CD4-positive, CD25-positive, alpha-beta regulatory T cell (primary cell): ENCODE measurements around the gene DCTN1. TPM values are rescaled to one million over a fixed set of nuclear protein-coding genes. Genes with fewer than 3 reads are reported as not detected.

Experiments
- ATAC-seq, 2 donors: fragments of 150-1000 bp; cut with Tn5 transposase; one replicate each; pipeline ENCODE4 v1.10.0; 2021; ENCODE audit warnings: low read depth in 2 of 2, moderate number of reproducible peaks in 2 of 2, moderate library complexity in 1 of 2
- DNase-seq, 3 donors: peaks; one replicate each; pipeline versions ENCODE4 v3.0.0 to v3.0.0-alpha.2; 2012 to 2022; ENCODE audit warnings: mixed read lengths in 1 of 3
- H3K27ac ChIP-seq: one replicate; pipeline ENCODE4 v1.7.0; 2013; ENCODE audit warnings: mild to moderate bottlenecking, low read length; ENCODE audit not compliant: insufficient read depth, poor library complexity, severe bottlenecking
- H3K27me3 ChIP-seq: one replicate; pipeline ENCODE4 v1.7.0; 2013; ENCODE audit warnings: low read length; ENCODE audit not compliant: control insufficient read depth, insufficient read depth
- H3K36me3 ChIP-seq: one replicate; pipeline ENCODE4 v1.7.0; 2013; ENCODE audit warnings: mild to moderate bottlenecking, low read length, moderate library complexity; ENCODE audit not compliant: control insufficient read depth, insufficient read depth
- H3K4me1 ChIP-seq: 2 replicates; pipeline ENCODE4 v1.7.0; 2013; ENCODE audit warnings: mild to moderate bottlenecking, low read length; ENCODE audit not compliant: insufficient read depth, control insufficient read depth, poor library complexity, severe bottlenecking
- H3K4me3 ChIP-seq: one replicate; pipeline ENCODE4 v1.7.0; 2013; ENCODE audit warnings: low read depth, mild to moderate bottlenecking, low read length, moderate library complexity
- H3K9me3 ChIP-seq, 2 experiments: 1 replicate in 1 of 2; 2 replicates in 1 of 2; pipeline ENCODE4 v1.7.0; 2013; ENCODE audit warnings: low read length in 2 of 2, mild to moderate bottlenecking in 1 of 2, moderate library complexity in 1 of 2; ENCODE audit not compliant: control insufficient read depth in 2 of 2
- H3K27ac Mint-ChIP-seq, 3 donors: one replicate each; pipeline ENCODE4 v1.8.0; 2020 to 2022; ENCODE audit warnings: mild to moderate bottlenecking in 3 of 3, mixed read lengths in 3 of 3, moderate library complexity in 2 of 3
- H3K27me3 Mint-ChIP-seq: one replicate; pipeline ENCODE4 v1.8.0; 2022; ENCODE audit warnings: mild to moderate bottlenecking, mixed read lengths
- H3K36me3 Mint-ChIP-seq: one replicate; pipeline ENCODE4 v1.8.0; 2020; ENCODE audit warnings: mixed read lengths
- H3K4me1 Mint-ChIP-seq, 4 donors: one replicate each; pipeline ENCODE4 v1.8.0; 2020 to 2022; ENCODE audit warnings: mixed read lengths in 4 of 4, mild to moderate bottlenecking in 1 of 4
- H3K4me3 Mint-ChIP-seq, 4 donors: one replicate each; pipeline ENCODE4 v1.8.0; 2020 to 2022; ENCODE audit warnings: mild to moderate bottlenecking in 4 of 4, mixed read lengths in 4 of 4, moderate library complexity in 3 of 4
- H3K9me3 Mint-ChIP-seq, 7 donors: one replicate each; pipeline ENCODE4 v1.8.0; 2020 to 2022; ENCODE audit warnings: mixed read lengths in 7 of 7, mild to moderate bottlenecking in 3 of 7, moderate library complexity in 2 of 7
- polyA plus RNA-seq, 4 donors: library from polyadenylated mRNA; unstranded; fragments of 300-500 nt; fragmentation: Illumina TruSeq; gene quantifications; one replicate each; pipeline ENCODE4 v1.2.3, GENCODE V29; 2021
- total RNA-seq: library from RNA; stranded (reverse); gene quantifications from one replicate; pipeline ENCODE4 v1.2.3, GENCODE V29; 2022

Gene DCTN1
- total and polyA plus RNA-seq, 5 donors from 2014 or later = 42.9 to 83.5 (median 48.0) TPM

DNA sequence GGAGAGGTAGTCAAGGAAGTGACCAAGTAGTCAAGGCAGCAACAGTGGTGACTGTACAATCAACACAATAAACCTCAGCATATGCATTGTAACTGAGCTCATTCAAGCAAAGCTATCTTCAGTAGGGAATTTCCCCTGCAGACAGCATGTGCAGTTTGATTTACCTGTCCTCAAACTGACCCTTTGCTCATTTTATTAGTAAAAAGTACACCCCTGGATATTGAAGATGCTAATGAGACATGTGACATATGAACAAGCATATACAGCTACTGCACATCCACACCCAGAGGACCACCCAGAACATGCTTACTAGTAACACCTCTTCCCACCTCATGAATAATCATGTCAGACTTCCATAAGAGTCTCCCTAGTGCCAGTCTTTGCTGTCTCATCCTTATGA lies 25.9 kb upstream of the DCTN1 start:
- no peak overlapping the region for H3K4me3 ChIP-seq
- peaks cover 13% of the 10 kb centered on the region for H3K27me3 ChIP-seq
- H3K27ac ChIP-seq = no peak overlapping the region
- Mint-ChIP-seq H3K4me1 (no peaks in the 10 kb centered on the region), H3K36me3 (no peaks in the 10 kb centered on the region), H3K4me3 (no peak overlapping the region), H3K27me3 (peaks cover 23% of the 10 kb centered on the region), H3K27ac (no peak overlapping the region), H3K9me3 (no peaks in the 10 kb centered on the region)
- no peaks in the 10 kb centered on the region for H3K9me3 ChIP-seq
- H3K36me3 ChIP-seq = no peaks in the 10 kb centered on the region
- DNase-seq (no peak), ATAC-seq (no peak)
- no peaks in the 10 kb centered on the region for H3K4me1 ChIP-seq

DNA sequence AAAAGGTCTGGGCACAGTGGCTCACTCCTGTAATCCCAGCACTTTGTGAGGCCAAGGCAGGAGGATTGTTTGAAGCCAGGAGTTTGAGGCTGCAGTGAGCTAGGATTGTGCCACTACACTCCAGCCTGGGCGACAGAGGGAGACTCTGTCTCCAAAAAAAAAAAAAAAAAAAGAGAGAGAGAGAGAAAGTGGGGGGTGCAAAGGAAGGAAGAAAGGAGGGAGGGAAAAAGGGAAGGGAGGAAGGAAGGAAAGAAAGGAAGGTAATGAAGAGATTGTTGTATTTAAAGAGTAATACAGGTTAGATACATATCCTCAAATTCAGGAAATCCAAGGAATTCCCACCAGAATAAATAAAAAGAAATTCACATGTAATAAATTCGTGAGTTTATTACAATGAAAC lies 21.8 kb upstream of the DCTN1 start:
- no peak overlapping the region for H3K4me3 Mint-ChIP-seq
- Histone ChIP-seq H3K27ac (no peak overlapping the region), H3K9me3 (no peaks in the 10 kb centered on the region), H3K36me3 (no peaks in the 10 kb centered on the region), H3K27me3 (peaks cover 4% of the 10 kb centered on the region), H3K4me3 (no peak overlapping the region), H3K4me1 (no peaks in the 10 kb centered on the region)
- no peaks in the 10 kb centered on the region for H3K36me3 Mint-ChIP-seq
- no peak for ATAC-seq
- H3K27ac Mint-ChIP-seq = no peak overlapping the region
- H3K9me3 Mint-ChIP-seq = no peaks in the 10 kb centered on the region
- peaks cover 30% of the 10 kb centered on the region for H3K27me3 Mint-ChIP-seq
- no peak for DNase-seq
- peaks cover 0 to 7% (median 4%) of the 10 kb centered on the region in 4 donors for H3K4me1 Mint-ChIP-seq

GRCh38 chr2:74399785-74400184 lies 19.7 kb upstream of the DCTN1 start:
- Histone ChIP-seq H3K4me3 (no peak overlapping the region), H3K36me3 (no peaks in the 10 kb centered on the region), H3K4me1 (no peaks in the 10 kb centered on the region), H3K27ac (no peak overlapping the region), H3K9me3 (no peaks in the 10 kb centered on the region), H3K27me3 (no peaks in the 10 kb centered on the region)
- DNase-seq = peak in 2 of 3 donors; percentile 44 to 75
- peak in 1 of 2 donors; percentile 65 for ATAC-seq
- no peak overlapping the region for H3K27ac Mint-ChIP-seq
- H3K36me3 Mint-ChIP-seq = no peaks in the 10 kb centered on the region
- H3K9me3 Mint-ChIP-seq = no peaks in the 10 kb centered on the region
- peak overlapping the region in 1 of 4 donors; percentile 32 for H3K4me3 Mint-ChIP-seq
- H3K27me3 Mint-ChIP-seq = peaks cover 24% of the 10 kb centered on the region
- H3K4me1 Mint-ChIP-seq = peaks cover 0 to 7% (median 4%) of the 10 kb centered on the region in 4 donors

DNA sequence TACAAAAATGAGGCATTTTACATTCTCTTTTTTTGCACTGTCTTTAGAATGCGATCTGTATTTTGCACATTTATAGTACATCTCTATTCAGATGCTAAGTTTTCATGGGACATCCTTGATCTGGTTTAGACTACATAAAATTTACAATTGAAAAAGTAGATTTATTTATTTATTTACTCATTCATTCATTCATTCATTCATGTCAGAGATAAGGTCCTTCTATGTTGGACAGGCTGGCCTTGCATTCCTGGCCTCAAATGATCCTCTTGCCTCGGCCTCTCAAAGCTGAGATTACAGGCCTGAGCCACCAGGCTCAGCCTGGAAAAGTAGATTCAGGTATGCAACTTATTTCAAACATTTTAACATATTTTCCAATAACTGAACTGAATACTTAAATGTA lies 16.0 kb upstream of the DCTN1 start:
- Histone ChIP-seq H3K27ac (no peak overlapping the region), H3K27me3 (peaks cover 7% of the 10 kb centered on the region), H3K4me3 (no peak overlapping the region), H3K4me1 (peaks cover 3% of the 10 kb centered on the region), H3K9me3 (no peaks in the 10 kb centered on the region), H3K36me3 (no peaks in the 10 kb centered on the region)
- Mint-ChIP-seq H3K27me3 (peaks cover 39% of the 10 kb centered on the region), H3K4me1 (peaks cover 5 to 16% (median 9%) of the 10 kb centered on the region in 4 donors), H3K36me3 (no peaks in the 10 kb centered on the region), H3K4me3 (no peak overlapping the region), H3K27ac (no peak overlapping the region), H3K9me3 (no peaks in the 10 kb centered on the region)
- DNase-seq (no peak), ATAC-seq (no peak)

GRCh38 chr2:74393525-74393924 lies 13.4 kb upstream of the DCTN1 start:
- no peak overlapping the region for H3K4me3 ChIP-seq
- Mint-ChIP-seq H3K9me3 (no peaks in the 10 kb centered on the region), H3K27me3 (peaks cover 25% of the 10 kb centered on the region), H3K4me3 (peak overlapping the region in 1 of 4 donors; percentile 38), H3K4me1 (peaks cover 6 to 9% (median 7%) of the 10 kb centered on the region in 4 donors), H3K27ac (no peak overlapping the region), H3K36me3 (no peaks in the 10 kb centered on the region)
- H3K36me3 ChIP-seq = no peaks in the 10 kb centered on the region
- ATAC-seq (no peak), DNase-seq (no peak)
- no peaks in the 10 kb centered on the region for H3K9me3 ChIP-seq
- peaks cover 24% of the 10 kb centered on the region for H3K4me1 ChIP-seq
- H3K27me3 ChIP-seq = peaks cover 7% of the 10 kb centered on the region
- H3K27ac ChIP-seq = no peak overlapping the region

- no peaks in the 10 kb centered on the region for H3K36me3 ChIP-seq
- Mint-ChIP-seq H3K4me3 (no peak overlapping the region), H3K36me3 (no peaks in the 10 kb centered on the region), H3K27ac (peak overlapping the region in 2 of 3 donors; percentile 27 to 95), H3K27me3 (peaks cover 21% of the 10 kb centered on the region), H3K4me1 (peaks cover 6 to 9% (median 7%) of the 10 kb centered on the region in 4 donors), H3K9me3 (no peaks in the 10 kb centered on the region)
- no peak overlapping the region for H3K27ac ChIP-seq
- H3K4me3 ChIP-seq = no peak overlapping the region
- no peak for ATAC-seq
- H3K9me3 ChIP-seq = no peaks in the 10 kb centered on the region
- no peak for DNase-seq
- H3K27me3 ChIP-seq = peaks cover 7% of the 10 kb centered on the region
- peaks cover 24% of the 10 kb centered on the region for H3K4me1 ChIP-seq
These were observed 12.3 kb upstream of the DCTN1 start for GRCh38 chr2:74392449-74392743.

- H3K4me1 ChIP-seq = peaks cover 24% of the 10 kb centered on the region
- H3K27me3 ChIP-seq = peaks cover 7% of the 10 kb centered on the region
- peak overlapping the region; percentile 89 for H3K4me3 ChIP-seq
- H3K9me3 ChIP-seq = no peaks in the 10 kb centered on the region
- H3K27ac Mint-ChIP-seq = peak overlapping the region; percentile 96 to 100 (median 100)
- ATAC-seq = peak; percentile 91 to 92
- H3K36me3 ChIP-seq = no peaks in the 10 kb centered on the region
- no peaks in the 10 kb centered on the region for H3K36me3 Mint-ChIP-seq
- DNase-seq = peak; percentile 90 to 96 (median 96)
- peaks cover 21% of the 10 kb centered on the region for H3K27me3 Mint-ChIP-seq
- H3K27ac ChIP-seq = peak overlapping the region; percentile 91
- H3K4me1 Mint-ChIP-seq = peaks cover 6 to 9% (median 7%) of the 10 kb centered on the region in 4 donors
- no peaks in the 10 kb centered on the region for H3K9me3 Mint-ChIP-seq
- peak overlapping the region in 1 of 4 donors; percentile 98 for H3K4me3 Mint-ChIP-seq
These were observed 11.7 kb upstream of the DCTN1 start for GRCh38 chr2:74391580-74392448.

GRCh38 chr2:74391209-74391579 lies 11.1 kb upstream of the DCTN1 start:
- Histone ChIP-seq H3K4me3 (peak overlapping the region; percentile 89), H3K27ac (peak overlapping the region; percentile 91), H3K4me1 (peaks cover 24% of the 10 kb centered on the region), H3K9me3 (no peaks in the 10 kb centered on the region), H3K36me3 (no peaks in the 10 kb centered on the region), H3K27me3 (peaks cover 7% of the 10 kb centered on the region)
- H3K4me3 Mint-ChIP-seq = peak overlapping the region in 1 of 4 donors; percentile 98
- H3K27me3 Mint-ChIP-seq = peaks cover 21% of the 10 kb centered on the region
- H3K36me3 Mint-ChIP-seq = no peaks in the 10 kb centered on the region
- H3K9me3 Mint-ChIP-seq = no peaks in the 10 kb centered on the region
- H3K27ac Mint-ChIP-seq = peak overlapping the region; percentile 82 to 100 (median 96)
- ATAC-seq = peak; percentile 10 to 19
- DNase-seq = no peak
- peaks cover 6 to 9% (median 7%) of the 10 kb centered on the region in 4 donors for H3K4me1 Mint-ChIP-seq
